NCI-H1092 treated with DMSO at 0.1 percent for 48 hours (cell line): ENCODE results near the gene NDST1.
"Not testable (repeated sequence)": the region's sequence is repeated elsewhere in the genome, so short reads cannot be mapped to it uniquely, and the experiment has no call there.

ENCODE experiments used
- DNase-seq: peaks from one replicate; lab custom pipeline; 2025; lab: John Stamatoyannopoulos, UW

The NDST1 gene

DNA sequence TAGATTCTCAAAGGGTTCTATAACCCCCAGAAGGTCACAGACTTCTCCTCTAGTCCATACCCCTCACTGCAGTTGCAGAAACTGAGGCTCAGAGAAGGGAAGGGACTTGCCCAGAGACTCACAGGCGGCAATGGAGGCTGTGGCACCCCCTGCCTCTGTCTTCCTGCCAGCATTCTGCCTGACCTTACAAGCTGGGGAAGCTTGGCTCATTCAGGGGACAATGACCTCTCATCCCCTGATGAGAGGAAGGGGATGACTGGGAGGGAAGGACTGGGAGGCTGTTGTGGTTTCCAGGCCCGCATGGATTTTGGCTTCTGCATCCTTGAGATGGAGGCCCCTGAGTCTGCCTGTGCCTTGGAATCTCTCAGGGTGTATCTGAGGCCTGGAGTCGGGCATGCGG is 897 bp downstream of the NDST1 start:
- no peak for DNase-seq

DNA sequence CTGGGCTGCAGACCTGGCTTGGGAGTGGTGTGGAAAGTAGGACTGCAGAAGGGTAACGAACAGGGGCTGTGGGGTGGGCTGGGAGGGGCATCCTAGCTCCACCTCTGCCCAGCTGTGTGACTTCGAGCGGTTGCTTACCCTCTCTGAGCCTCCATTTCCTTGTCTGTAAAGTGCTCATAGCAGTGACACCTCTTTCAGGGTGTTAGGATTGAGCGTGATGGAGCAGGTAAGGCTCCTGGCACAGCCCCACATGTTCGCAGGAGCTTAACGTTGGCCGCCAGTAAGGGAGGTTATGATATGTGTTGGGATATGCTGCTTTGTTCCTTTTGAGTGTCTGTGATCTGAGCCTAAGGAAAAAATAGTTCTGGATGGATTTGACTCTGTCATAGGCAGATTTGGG is 2.1 kb downstream of the NDST1 start:
- no peak for DNase-seq

DNA sequence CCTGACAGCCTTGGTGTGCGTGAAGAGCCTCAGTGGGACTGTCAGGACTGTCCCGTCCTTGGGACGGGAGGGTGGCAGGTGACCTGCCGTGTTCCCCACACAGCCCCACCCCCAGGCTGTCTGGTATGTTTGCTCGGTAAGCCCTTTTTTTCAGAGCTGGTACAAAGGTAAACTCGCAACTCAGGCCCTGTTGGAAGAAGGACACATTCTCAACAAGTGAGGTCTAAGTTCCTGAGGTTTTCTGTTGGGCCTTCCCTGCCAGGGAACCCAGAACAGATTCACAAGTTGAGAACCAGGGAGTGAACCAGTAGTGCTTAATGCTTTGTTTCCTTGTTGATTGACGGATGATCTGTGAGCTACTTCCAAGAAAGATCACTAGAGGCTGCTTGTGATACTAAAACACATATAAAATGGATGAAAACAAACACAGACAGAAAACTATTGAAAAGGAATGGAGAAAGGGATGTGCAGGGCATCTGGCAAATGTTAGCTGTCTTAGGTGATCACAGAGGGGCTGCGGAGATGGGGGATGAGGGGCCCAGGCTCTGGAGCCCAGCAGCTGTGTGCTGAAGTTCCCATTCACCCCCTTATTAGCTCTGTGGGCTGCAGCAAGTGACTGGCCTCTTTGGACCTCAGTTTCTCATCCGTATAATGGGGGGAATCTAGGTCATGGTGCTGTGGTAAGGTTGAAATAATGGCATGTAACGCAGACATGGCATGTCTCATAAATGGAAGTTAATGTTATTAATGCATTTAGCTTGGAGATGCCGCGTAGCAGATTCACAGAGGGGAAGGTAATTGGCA is 2.7 kb downstream of the NDST1 start:
- no peak for DNase-seq

DNA sequence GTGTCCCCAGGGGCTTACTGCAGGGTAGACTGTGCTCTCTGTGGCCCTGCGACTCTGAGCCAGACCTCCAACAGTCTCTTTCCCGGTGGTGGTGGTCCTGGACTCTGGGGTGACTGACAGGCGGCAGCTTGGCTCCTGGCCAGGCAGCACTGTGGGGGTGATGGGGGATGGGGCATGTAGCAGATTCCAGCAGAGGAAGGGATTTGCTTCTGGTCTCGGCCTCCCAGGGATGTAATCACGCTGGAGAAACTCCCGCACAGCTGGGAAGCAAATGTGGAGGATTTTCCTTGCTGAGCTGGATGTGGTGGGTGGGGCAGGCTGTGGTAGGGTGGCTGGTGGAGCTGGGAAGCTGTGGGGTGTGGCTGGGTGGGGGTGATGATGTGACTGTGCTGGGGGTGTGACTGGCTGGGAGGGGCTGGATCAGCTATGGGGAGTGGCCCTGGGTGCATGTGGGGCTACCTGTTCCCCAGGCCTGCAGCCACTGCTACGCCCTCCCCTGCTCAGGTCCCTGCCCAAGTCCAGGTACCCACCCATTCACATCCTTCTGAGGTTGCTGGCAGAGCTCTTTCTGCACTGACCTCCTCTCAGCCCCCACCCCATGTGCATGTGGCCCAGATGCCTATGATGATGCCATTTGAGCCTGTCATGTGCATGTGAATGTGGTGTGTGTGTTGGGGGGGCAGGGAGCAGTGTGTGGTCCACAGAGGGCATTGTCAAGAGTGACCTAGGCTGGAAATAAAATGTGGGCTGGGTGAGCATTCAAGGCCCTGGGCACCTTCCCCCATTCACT is 3.8 kb downstream of the NDST1 start:
- DNase-seq = no peak

DNA sequence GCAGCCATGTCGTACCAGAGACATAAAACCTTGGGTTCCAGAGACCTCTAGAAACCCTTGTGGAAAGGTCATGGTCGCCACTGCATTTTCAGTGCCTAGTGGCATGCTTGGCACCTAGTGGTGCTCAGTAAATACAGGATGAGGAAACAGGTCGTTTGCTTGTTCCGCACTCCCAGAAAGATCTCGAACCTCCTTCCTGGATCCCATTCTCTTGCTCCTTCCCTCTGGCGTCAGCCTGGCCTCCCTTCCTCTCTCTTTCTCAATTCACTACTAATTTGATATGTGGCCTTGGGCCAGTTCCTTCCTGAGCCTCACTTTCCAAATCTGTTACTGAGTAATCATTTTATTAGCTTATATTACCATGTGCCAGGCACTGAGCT is 4.4 kb downstream of the NDST1 start:
- no peak for DNase-seq

DNA sequence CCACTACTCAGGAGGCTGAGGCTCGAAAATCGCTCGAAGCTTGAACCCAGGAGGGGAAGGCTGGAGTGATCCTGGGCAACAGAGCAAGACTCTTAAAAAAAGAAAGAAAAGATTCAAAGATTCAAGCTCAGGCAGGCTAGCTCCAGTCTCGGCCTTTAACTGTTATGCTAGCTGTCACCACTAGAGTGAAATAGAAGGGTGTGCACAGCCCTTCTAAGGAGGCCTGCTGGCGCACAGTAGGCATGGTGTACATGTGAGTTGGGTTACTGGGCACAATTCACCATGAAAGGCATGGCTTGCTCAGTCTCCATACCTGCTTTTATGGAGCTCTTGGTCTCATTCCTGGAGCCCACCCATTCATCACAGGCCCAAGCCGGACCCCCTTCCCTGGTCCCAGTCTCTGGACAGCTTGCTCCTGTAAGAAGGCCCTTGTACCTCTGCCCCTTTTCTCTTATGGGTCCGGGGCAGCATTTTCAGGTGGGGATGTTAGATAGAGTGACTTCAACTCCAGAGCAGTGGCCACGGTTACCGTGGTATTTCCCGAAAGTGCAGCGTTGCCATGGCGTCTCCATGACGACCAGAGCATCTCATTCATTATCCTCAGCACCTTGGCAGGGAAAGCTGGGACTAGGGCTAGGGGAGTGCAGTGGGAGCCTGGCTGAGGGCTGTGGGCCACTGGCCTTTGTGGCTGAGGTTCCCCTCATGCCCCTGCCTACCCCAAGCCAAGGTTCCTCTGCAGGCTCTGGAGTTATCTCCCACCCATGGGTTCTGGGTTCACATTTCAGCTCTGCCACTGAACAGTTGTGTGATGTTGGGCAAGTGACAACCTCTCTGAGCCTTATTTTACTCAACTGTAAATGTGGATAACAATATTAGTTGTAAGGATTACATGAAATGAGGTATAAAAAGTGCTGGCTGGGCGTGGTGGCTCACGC is 5.7 kb downstream of the NDST1 start:
- no peak for DNase-seq

DNA sequence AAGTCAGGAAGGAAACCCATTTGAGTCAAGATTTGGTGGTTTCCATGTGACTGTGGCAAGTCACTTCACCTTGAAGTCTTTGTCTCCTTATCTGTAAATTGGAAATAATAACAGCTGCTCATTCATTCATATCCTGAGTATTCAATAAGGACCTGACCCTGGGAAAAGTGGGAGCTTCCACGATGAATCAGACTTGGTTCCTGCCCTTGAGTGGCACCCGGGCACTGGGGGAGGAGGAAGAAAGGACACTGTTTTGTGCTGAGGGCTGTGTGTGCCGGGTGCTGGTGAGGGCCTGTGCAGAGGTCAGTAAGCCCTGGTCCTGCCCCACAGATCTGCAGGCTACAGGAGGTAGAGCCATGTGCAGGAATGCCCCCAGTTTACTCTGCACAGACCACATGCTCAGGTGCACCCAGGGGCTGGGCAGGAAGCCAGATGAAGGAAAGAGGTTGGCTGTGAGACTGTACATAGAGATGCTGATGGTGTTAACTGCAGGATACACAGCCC is 6.8 kb downstream of the NDST1 start:
- peak; percentile 2 for DNase-seq

DNA sequence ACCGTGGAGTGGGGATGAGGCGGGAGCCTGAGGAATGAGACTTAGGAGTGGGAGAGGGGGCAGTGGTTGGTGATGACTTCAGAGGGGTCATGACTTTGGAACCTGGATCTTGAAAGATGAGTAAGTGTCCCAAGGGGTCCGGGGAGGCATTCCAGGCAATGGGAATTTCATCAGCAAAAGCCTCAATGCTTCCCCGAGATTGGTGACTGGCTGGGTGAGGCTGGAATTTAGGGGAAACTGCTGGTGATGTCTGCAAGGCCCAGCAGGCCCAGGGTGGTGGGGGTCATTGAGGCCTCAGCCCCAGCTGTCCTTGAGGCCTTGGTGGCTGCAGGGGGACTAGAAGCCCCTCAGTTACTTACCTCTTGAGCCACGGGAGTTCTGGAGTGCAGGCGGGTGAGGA is 7.5 kb downstream of the NDST1 start:
- no peak for DNase-seq

DNA sequence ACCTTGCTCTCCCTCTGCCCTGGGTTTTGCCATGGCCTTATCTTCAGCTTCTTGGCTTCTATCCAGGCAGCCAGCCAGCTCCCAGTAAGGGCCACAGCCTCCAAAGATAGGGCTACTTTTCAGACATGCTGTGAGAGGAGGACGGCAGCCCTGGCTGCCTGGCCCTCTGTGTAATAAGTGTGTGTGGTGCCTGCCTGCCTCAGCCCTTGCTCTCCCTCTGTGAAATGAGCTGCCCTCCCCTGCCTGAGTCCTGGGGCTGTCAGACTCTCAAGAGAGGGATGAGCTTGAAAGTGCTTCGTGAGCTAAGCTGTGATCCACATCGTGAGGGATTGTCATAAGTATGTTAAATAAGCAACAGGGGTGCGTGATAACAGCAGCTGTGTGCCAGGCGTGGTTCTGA is 8.1 kb downstream of the NDST1 start:
- peak; percentile 3 for DNase-seq

DNA sequence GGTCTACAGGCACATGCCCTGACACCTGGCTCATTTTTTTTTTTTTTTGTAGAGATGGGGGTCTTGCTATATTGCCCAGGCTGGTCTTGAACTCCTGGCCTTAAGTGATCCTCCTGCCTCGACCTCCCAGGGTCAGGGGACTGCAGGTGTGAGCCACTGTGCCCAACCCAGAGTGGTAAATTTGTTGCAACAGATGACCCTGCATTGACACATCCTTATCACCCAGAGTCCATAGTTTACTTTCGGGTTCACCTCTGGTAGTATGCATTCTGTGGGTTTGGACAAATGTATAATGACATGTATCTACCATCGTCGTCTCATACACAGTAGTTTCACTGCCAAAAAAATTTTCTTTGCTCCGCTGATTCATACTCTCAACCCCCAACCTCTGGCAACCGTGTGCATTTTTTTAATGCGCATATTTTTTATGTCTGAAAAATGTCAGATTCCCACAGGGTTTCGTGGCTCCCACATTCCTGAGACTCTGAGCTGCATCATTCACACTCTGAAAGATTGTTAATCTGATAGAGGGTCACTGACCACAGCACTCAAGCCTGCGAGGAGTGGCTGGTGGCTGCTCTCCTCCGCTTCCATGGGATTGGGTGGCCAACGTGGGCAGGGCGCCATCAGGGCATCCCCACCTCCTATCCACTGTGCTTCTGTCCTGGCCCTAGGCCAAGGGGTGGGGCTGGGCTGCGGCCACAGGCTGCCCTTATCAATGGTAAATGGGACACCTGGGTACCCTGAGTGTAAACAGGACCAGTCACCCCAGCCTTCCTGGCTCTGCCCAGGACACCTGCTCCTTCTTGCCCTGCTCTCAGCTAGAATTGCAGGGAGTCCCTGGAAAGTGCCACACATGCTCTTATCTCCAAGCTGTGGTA is 9.6 kb downstream of the NDST1 start:
- DNase-seq = peak; percentile 53

DNA sequence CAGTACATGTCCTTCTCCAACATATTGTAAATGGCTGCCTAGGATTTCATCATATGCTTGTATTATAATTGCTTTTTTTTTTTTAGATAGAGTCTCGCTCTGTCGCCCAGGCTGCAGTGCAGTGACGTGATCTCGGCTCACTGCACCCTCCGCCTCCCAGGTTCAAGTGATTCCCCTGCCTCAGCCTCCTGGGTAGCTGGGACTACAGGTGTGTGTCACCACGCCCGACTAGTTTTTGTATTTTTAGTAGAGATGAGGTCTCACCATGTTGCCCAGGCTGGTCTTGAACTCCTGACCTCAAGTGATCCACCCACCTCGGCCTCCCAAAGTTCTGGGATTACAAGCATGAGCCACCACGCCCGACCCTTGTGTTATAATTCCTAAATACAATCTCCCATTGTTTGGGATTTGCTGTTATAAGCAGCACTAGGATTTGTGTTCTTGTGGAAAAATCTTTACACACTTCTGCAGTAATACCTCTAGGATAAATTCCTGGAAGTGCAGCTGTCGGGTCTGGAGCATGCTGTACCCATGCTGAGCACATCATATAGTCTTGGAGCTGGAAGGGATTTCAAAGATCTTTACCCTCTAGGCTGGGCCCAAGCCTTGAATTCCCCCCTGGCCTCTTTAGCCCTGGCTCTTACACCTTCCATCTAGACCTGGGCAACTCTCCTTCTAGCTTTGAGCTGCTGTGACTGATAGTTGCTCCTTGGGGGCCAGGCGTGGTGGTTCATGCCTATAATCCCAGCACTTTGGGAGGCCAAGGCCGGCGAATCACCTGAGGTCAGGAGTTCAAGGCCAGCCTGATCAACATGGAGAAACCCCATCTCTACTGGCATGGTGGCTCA is 11.0 kb downstream of the NDST1 start:
- DNase-seq = not testable (repeated sequence)

DNA sequence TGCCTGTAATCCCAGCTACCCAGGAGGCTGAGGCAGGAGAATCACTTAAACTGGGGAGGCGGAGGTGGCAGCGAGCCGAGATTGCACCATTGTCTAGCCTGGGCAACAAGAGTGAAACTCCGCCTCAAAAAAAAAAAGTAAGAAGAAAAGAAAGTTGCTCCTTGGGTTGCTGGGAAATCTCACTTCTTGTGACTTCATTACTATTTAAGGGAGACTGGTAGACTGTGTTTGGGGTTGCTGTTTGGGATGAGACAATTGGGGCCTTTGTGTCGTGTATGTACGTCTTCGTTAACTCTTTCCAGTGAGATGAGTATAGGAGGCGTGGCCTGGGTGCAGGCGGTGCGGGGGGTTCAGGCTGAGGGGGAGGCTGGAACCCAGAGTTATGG is 11.6 kb downstream of the NDST1 start:
- DNase-seq = no peak

DNA sequence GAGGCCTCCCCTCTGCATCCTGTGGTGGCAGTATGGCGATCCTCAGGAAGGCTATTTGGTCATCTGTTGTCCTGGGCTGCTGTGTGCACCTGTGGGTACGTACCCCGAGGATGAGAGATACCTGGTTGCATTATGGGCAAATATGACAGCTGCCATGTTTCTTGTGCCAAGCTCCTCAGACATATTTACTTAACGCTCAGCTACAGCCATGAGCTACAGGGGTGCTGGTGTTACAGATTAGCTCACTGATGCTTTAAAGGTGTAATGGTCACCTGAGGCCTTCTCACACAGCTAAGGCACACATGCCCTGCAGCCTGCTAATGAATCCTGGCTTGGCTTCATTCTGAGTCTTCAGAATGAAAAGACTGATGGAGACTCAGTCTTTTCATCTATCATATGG is 12.0 kb downstream of the NDST1 start:
- DNase-seq = no peak

DNA sequence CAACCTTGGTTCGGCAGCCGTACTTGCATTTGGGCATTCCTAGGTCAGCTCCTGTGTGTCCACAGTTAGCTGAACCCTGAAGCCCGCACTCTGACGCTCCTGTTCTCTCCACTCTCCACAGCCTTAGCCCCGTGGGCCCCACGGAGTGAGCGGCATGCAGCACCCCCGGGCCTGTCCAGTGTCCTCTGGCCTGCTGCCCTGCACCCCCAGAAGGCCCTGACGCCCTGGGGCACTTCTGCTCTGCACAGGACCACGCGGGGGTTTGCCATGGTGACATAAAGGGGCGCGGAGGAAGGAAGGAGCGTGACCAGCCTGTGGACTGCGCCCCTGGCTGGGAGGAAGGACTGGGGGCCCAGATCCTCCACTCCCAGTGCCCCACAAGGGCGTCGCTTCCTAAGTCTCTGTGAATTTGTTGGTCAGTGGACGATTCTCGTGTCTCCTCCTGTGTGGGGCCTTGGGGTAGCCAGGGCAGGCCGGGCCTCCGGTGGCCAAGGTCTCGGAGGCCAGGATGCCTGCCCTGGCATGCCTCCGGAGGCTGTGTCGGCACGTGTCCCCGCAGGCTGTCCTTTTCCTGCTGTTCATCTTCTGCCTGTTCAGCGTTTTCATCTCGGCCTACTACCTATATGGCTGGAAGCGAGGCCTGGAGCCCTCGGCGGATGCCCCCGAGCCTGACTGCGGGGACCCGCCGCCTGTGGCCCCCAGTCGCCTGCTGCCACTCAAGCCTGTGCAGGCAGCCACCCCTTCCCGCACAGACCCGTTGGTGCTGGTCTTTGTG is 13.0 kb downstream of the NDST1 start:
- no peak for DNase-seq

DNA sequence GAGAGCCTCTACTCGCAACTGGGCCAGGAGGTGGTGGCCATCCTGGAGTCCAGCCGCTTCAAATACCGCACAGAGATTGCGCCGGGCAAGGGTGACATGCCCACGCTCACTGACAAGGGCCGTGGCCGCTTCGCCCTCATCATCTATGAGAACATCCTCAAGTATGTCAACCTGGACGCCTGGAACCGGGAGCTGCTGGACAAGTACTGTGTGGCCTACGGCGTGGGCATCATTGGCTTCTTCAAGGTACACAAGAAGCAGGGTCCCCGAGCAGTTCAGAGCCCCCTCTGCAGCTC is 13.5 kb downstream of the NDST1 start:
- no peak for DNase-seq

DNA sequence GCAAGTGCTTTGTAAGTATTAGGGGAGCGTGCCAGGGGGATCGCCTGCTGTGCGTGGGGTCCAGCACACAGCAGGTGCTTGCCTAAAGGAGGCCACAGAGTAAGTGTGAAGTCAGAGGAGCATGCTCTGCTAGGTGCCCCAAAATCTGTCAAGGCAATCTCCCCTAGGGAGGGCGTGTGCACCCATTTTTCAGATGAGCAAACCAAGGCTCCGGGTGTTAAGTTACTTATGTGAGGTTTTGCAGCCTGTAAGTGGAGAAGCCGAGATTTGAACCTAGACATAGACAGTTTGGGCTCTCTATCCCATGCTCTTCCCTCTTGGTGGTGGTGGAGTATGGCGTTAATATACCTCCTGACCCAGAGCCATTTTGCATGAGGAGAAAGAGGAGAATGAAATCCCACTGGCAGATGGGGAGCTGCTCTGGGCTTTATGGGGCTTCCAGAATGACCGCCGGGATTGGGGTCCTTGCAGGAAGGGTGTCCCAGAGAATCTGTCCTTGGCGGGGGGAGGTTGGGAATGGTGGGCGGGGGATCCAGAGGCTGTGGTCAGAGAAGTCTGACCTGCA is 14.1 kb downstream of the NDST1 start:
- DNase-seq = peak; percentile 8

DNA sequence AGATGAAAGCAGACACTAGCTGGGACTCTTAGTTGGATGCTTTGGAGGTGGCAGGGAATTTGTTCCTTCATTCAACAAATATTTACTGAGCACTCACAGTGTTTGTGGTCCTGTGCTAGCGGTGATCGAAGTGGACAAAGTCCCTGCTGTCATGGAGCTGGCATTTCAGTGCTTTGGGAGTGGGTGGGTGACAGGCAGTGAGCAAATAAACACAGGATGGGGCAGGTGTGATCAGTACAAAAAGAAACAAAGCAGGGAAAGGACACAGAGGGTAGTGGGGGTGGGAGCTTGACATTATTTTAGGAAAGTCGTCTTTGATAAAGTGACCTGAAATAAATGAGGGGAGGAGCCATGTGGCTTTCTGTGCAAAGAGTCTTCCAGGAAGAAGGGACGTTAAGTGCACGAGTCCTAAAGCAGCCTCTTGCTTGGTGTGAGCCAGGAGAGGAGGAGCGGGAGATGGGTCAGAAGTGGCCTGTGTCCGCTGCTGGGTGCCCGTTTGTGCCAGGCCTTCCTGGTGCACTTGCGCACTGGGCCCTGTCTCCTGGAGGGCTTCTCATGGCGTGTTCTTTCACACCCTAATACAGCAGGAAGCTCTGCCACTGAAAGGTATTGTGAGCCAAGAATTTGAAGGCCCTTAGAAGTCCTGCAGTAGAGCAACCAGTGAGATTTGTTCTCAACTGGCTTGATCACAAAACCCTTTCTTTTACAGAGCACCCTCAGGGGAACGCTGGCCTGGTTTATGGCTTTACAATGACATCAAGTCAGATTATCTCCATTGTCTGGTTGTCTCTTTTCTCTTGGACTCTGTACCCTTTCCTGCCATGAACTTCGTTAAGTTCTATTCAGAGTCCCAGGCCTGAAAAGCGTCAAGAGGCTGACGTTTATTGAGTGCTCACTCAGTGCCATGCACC is 14.8 kb downstream of the NDST1 start:
- peak; percentile 76 for DNase-seq
